Measurements from ENCODE around the gene KLRC1. TPM values are rescaled to one million over a fixed set of nuclear protein-coding genes. Genes with fewer than 3 reads are reported as not detected.

KLRC1 gene
- total and polyA plus RNA-seq, 2 of the 8 experiments (the other 6 are each of a cell fraction or from before 2014, with no cell fraction given): not detected

DNA sequence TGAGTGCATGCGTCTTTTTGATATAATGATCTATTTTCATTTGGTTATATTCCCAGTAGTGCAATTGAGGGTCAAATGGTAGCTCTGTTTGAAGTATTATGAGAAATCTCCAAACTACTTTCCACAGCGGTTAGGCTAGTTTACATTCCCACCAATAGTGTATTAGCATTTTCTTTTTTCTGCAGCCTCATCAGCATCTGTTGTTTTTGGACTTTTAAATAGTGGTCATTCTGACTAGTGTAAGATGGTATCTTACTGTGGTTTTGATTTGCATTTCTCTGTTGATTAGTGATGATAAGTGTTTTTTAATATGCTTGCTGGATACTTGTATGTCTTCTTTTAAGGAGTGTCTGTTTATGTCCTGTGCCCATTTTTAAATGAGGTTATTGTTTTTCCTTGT is 3.7 kb upstream of the KLRC1 start (continued):
- TF ChIP-seq, protein P1, sequence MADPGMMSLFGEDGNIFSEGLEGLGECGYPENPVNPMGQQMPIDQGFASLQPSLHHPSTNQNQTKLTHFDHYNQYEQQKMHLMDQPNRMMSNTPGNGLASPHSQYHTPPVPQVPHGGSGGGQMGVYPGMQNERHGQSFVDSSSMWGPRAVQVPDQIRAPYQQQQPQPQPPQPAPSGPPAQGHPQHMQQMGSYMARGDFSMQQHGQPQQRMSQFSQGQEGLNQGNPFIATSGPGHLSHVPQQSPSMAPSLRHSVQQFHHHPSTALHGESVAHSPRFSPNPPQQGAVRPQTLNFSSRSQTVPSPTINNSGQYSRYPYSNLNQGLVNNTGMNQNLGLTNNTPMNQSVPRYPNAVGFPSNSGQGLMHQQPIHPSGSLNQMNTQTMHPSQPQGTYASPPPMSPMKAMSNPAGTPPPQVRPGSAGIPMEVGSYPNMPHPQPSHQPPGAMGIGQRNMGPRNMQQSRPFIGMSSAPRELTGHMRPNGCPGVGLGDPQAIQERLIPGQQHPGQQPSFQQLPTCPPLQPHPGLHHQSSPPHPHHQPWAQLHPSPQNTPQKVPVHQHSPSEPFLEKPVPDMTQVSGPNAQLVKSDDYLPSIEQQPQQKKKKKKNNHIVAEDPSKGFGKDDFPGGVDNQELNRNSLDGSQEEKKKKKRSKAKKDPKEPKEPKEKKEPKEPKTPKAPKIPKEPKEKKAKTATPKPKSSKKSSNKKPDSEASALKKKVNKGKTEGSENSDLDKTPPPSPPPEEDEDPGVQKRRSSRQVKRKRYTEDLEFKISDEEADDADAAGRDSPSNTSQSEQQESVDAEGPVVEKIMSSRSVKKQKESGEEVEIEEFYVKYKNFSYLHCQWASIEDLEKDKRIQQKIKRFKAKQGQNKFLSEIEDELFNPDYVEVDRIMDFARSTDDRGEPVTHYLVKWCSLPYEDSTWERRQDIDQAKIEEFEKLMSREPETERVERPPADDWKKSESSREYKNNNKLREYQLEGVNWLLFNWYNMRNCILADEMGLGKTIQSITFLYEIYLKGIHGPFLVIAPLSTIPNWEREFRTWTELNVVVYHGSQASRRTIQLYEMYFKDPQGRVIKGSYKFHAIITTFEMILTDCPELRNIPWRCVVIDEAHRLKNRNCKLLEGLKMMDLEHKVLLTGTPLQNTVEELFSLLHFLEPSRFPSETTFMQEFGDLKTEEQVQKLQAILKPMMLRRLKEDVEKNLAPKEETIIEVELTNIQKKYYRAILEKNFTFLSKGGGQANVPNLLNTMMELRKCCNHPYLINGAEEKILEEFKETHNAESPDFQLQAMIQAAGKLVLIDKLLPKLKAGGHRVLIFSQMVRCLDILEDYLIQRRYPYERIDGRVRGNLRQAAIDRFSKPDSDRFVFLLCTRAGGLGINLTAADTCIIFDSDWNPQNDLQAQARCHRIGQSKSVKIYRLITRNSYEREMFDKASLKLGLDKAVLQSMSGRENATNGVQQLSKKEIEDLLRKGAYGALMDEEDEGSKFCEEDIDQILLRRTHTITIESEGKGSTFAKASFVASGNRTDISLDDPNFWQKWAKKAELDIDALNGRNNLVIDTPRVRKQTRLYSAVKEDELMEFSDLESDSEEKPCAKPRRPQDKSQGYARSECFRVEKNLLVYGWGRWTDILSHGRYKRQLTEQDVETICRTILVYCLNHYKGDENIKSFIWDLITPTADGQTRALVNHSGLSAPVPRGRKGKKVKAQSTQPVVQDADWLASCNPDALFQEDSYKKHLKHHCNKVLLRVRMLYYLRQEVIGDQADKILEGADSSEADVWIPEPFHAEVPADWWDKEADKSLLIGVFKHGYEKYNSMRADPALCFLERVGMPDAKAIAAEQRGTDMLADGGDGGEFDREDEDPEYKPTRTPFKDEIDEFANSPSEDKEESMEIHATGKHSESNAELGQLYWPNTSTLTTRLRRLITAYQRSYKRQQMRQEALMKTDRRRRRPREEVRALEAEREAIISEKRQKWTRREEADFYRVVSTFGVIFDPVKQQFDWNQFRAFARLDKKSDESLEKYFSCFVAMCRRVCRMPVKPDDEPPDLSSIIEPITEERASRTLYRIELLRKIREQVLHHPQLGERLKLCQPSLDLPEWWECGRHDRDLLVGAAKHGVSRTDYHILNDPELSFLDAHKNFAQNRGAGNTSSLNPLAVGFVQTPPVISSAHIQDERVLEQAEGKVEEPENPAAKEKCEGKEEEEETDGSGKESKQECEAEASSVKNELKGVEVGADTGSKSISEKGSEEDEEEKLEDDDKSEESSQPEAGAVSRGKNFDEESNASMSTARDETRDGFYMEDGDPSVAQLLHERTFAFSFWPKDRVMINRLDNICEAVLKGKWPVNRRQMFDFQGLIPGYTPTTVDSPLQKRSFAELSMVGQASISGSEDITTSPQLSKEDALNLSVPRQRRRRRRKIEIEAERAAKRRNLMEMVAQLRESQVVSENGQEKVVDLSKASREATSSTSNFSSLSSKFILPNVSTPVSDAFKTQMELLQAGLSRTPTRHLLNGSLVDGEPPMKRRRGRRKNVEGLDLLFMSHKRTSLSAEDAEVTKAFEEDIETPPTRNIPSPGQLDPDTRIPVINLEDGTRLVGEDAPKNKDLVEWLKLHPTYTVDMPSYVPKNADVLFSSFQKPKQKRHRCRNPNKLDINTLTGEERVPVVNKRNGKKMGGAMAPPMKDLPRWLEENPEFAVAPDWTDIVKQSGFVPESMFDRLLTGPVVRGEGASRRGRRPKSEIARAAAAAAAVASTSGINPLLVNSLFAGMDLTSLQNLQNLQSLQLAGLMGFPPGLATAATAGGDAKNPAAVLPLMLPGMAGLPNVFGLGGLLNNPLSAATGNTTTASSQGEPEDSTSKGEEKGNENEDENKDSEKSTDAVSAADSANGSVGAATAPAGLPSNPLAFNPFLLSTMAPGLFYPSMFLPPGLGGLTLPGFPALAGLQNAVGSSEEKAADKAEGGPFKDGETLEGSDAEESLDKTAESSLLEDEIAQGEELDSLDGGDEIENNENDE (IDR thresholded peaks at IDR 0.05; ENCODE audit: insufficient replicate concordance, low read length): no peak
- no peak for TF ChIP-seq TAF7 (optimal IDR thresholded peaks at IDR 0.05; ENCODE audit: borderline replicate concordance, low read depth, low read length)
- no peak for TF ChIP-seq KDM5A (IDR thresholded peaks at IDR 0.05; ENCODE audit: low read length)
- no peak for TF ChIP-seq POLR2AphosphoS5 (IDR thresholded peaks at IDR 0.05; ENCODE audit: low read depth, low read length)
- no peak for TF ChIP-seq FOSL1 (IDR thresholded peaks at IDR 0.05; ENCODE audit: insufficient read depth, low read depth, low read length)
- no peak for TF ChIP-seq TCF12 (IDR thresholded peaks at IDR 0.05; ENCODE audit: low read depth, low read length)
- no peak for TF ChIP-seq JUN (IDR thresholded peaks at IDR 0.05; ENCODE audit: low read depth, low read length)
- no peak for TF ChIP-seq SAP30 (IDR thresholded peaks at IDR 0.05; ENCODE audit: insufficient read depth, insufficient replicate concordance, low read length)
- TF ChIP-seq GTF2F1 (IDR thresholded peaks at IDR 0.05; ENCODE audit: borderline replicate concordance, low read depth, low read length): no peak
- TF ChIP-seq SRF (IDR thresholded peaks at IDR 0.05; ENCODE audit: low read depth, low read length): no peak
